ENCODE results near the gene OR51E1.

OR51E1 gene

GRCh38 chr11:4677948-4678347, 34.2 kb downstream of the OR51E1 start:
- DNase-seq: no peak
- no peaks in the 10 kb centered on the region for H3K9me3 Mint-ChIP-seq
- H3K4me3 Mint-ChIP-seq: no peak overlapping the region
- H3K4me1 Mint-ChIP-seq: no peaks in the 10 kb centered on the region
- peaks cover 20% of the 10 kb centered on the region for H3K27me3 Mint-ChIP-seq
- ATAC-seq: no peak
- no peak overlapping the region for H3K27ac Mint-ChIP-seq

GRCh38 chr11:4680341-4680740, 36.6 kb downstream of the OR51E1 start:
- H3K9me3 Mint-ChIP-seq: no peaks in the 10 kb centered on the region
- peaks cover 7% of the 10 kb centered on the region for H3K27me3 Mint-ChIP-seq

GRCh38 chr11:4682623-4683419, 39.0 kb downstream of the OR51E1 start:
- no peaks in the 10 kb centered on the region for H3K4me1 Mint-ChIP-seq
- no peaks in the 10 kb centered on the region for H3K9me3 Mint-ChIP-seq
- no peak overlapping the region for H3K4me3 Mint-ChIP-seq
- no peak overlapping the region for H3K27ac Mint-ChIP-seq
- ATAC-seq: no peak
- H3K27me3 Mint-ChIP-seq: peaks cover 7% of the 10 kb centered on the region
- DNase-seq: no peak

More at GRCh38 chr11:4680341-4680740, 36.6 kb downstream of the OR51E1 start:
- Mint-ChIP-seq H3K4me1 (no peaks in the 10 kb centered on the region), H3K27ac (no peak overlapping the region), H3K4me3 (no peak overlapping the region)
- no peak for ATAC-seq
- DNase-seq: no peak

- Mint-ChIP-seq H3K4me1 (no peaks in the 10 kb centered on the region), H3K9me3 (no peaks in the 10 kb centered on the region), H3K4me3 (no peak overlapping the region), H3K27me3 (peaks cover 7% of the 10 kb centered on the region), H3K27ac (no peak overlapping the region)
- DNase-seq (no peak), ATAC-seq (no peak)
These were observed 41.0 kb downstream of the OR51E1 start for GRCh38 chr11:4684631-4685285.

DNA sequence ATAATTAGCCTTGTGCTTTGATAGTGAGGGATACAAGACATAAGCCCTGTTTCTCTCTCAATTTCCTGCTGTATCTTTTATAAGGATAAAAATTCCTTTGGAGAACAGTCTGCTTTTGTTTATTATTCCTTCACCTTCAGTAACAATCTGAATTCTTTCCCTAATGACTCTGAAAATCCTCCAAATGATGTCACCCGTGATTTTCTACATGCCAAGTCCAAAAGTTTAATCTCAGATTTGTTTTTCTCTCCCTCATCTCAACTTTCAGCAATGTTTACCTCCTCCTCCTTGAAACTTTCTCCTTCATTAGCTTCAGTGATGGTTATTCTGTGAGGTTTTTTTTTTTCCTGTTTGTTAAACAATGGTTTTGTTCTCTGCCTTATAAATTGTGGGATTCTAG, 51.7 kb downstream of the OR51E1 start:
- Mint-ChIP-seq H3K4me1 (no peaks in the 10 kb centered on the region), H3K4me3 (no peak overlapping the region), H3K9me3 (no peaks in the 10 kb centered on the region), H3K27me3 (no peaks in the 10 kb centered on the region), H3K27ac (no peak overlapping the region)
- ATAC-seq: no peak
- DNase-seq: no peak

GRCh38 chr11:4697585-4697984, 53.8 kb downstream of the OR51E1 start, which contains the start of gene OR51E2:
TSS of gene OR51E2 (minus strand) at chr11:4697853. CDS start at chr11:4682711, 15,142 bp downstream.
- H3K9me3 Mint-ChIP-seq: no peaks in the 10 kb centered on the region
- DNase-seq: no peak
- H3K4me1 Mint-ChIP-seq: no peaks in the 10 kb centered on the region
- no peak within 1 kb of the TSS for H3K4me3 Mint-ChIP-seq
- no peak for ATAC-seq
- H3K27me3 Mint-ChIP-seq: no peaks in the 10 kb centered on the region
- no peak within 1 kb of the TSS for H3K27ac Mint-ChIP-seq

- ATAC-seq (no peak), DNase-seq (no peak)
- Mint-ChIP-seq H3K9me3 (no peaks in the 10 kb centered on the region), H3K4me1 (no peaks in the 10 kb centered on the region), H3K27me3 (no peaks in the 10 kb centered on the region), H3K27ac (no peak overlapping the region), H3K4me3 (no peak overlapping the region)
These were observed 56.1 kb downstream of the OR51E1 start for GRCh38 chr11:4699697-4700435.

DNA sequence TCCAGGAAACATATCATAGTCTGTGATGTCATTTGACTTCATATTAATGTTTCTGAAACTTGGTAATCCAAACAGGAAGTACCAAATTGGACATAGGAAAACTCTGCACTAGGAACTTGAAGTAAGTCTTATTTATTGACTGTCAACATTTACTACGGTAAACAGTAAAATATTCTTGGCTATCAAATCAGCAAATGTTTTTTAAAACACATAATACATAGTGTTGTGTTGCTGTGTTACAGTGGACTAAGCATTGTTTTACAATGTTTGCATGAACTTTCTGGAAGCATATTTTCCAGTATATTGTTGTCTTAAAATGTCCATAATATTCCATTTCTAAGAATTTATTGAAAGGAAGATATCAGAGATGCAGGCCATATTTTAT, 56.6 kb downstream of the OR51E1 start:
- Mint-ChIP-seq H3K27me3 (no peaks in the 10 kb centered on the region), H3K4me3 (no peak overlapping the region), H3K4me1 (no peaks in the 10 kb centered on the region), H3K27ac (no peak overlapping the region), H3K9me3 (no peaks in the 10 kb centered on the region)
- no peak for ATAC-seq
- DNase-seq: no peak

DNA sequence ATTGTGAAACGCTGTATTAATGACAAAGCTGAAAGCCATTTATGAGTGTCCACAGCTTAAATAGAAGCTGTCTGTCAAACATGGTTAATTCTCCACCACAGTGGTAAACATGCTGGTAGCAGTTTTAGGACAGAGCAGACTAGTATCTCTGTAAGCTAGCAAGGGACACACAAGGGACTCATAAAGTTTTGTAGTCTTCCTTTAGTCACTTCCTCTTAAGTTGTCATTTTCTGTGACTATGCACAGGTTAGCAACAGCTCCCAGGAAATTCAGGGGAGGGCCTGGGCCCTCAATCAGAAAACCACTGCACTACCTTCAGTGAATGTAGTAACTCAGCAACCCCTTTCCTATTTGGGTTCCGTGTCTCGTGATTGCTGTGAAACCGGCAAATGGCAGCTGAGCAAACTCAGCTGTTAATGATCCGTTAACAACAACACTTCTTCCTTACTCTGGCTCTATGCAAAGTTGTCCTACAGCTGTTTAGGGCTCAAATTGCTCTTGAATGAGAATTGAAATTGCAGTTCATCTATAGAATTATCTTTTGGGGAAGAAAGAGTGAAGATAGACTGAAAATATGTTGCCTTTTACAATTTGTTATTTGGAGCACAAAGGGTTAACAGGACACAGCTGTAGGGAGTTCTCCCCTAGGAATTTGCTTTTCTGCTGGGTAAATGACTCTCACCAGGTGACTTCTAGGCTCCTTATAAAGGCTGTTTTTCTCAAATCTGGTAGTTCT, 60.4 kb downstream of the OR51E1 start, which contains the start of gene MMP26:
MMP26 (plus strand) TSS at position 731 of the 736 bp plus-strand sequence.
- ATAC-seq (no peak), DNase-seq (no peak)
- Mint-ChIP-seq H3K4me3 (no peak within 1 kb of the TSS), H3K4me1 (no peaks in the 10 kb centered on the region), H3K27ac (no peak within 1 kb of the TSS), H3K9me3 (no peaks in the 10 kb centered on the region), H3K27me3 (no peaks in the 10 kb centered on the region)

DNA sequence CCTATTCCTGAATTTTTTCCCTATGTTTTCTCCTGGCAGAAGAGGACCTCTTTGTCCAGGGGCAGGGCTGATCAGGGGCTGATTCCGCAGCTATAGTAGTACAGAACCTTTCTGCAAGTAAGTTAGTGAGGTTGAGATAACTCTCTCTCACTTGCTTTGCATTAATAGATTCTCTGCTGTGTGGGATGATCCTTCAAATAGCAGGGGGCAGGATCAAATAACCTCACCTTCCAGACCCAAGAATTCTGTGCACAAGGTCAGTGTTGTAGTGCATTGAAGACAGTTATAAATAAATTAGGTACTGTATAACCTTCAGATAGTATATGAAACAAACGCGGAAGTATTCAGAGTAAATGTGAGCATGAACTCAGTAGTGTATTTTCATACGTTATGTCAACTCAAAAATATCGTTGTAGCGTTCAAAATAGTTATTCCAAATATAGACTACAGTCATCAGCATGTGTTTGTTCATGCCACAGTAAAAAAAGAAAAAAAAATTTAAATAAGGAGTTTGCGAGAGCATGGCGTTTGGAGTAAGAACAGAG, 61.1 kb downstream of the OR51E1 start:
- DNase-seq (no peak), ATAC-seq (no peak)
- Mint-ChIP-seq H3K9me3 (no peaks in the 10 kb centered on the region), H3K4me3 (no peak overlapping the region), H3K27me3 (peaks cover 4% of the 10 kb centered on the region), H3K4me1 (no peaks in the 10 kb centered on the region), H3K27ac (no peak overlapping the region)

Data from stimulated activated naive CD8-positive, alpha-beta T cell treated with anti-CD3 and anti-CD28 coated beads, Interleukin-15, amount 100 ng/mL, for 72 hours (primary cell).